Esophagus mucosa (tissue), 1 donor: Measurements from ENCODE around the gene LINGO3. TPM values are rescaled to one million over a fixed set of nuclear protein-coding genes. Genes with fewer than 3 reads are reported as not detected.

Source experiments
- ATAC-seq: fragments of 200-7000 bp; cut with Tn5 transposase; one replicate; pipeline ENCODE4 v1.9.1; 2020
- total RNA-seq: library from RNA; stranded (reverse); gene quantifications from one replicate; pipeline ENCODE4 v1.2.4, GENCODE V29; 2023
- donor health status: DM: yes; HTN: yes; CAD: no.

Gene LINGO3
- total RNA-seq, 1 donor from 2014 or later, result not detected

GRCh38 chr19:2259336-2259735, 48.6 kb downstream of the LINGO3 start:
- ATAC-seq, result no peak

Other genes with a start within 250 kb of the LINGO3 start
- gene MOB3A, start 211.8 kb downstream of the LINGO3 start, total RNA-seq, result 28.1 TPM
- gene IZUMO4, start 211.2 kb downstream of the LINGO3 start, total RNA-seq, result 4.7 TPM
- 84.2 TPM for gene AP3D1, start 156.6 kb downstream of the LINGO3 start, total RNA-seq
- gene DOT1L, start 144.2 kb downstream of the LINGO3 start, total RNA-seq, result 20.8 TPM
- 48.9 TPM for gene PLEKHJ1, start 71.8 kb downstream of the LINGO3 start, total RNA-seq
- 45.4 TPM for gene SF3A2, start 71.3 kb downstream of the LINGO3 start, total RNA-seq
- gene AMH, start 58.8 kb downstream of the LINGO3 start, total RNA-seq, result 0.56 TPM
- gene JSRP1, start 51.7 kb downstream of the LINGO3 start, total RNA-seq, result not detected
- gene PEAK3, start 26.0 kb downstream of the LINGO3 start, total RNA-seq, result 0.08 TPM
- gene LSM7, start 20.4 kb upstream of the LINGO3 start, total RNA-seq, result 98.9 TPM
- gene SPPL2B, start 20.5 kb upstream of the LINGO3 start, total RNA-seq, result 18.8 TPM
- not detected for gene TMPRSS9, start 52.1 kb upstream of the LINGO3 start, total RNA-seq
- gene TIMM13, start 119.4 kb upstream of the LINGO3 start, total RNA-seq, result 106 TPM
- gene LMNB2, start 148.8 kb upstream of the LINGO3 start, total RNA-seq, result 50.4 TPM
- 26.3 TPM for gene GADD45B, start 168.0 kb upstream of the LINGO3 start, total RNA-seq